ENCODE results near the gene PMVK. TPM values are rescaled to one million over a fixed set of nuclear protein-coding genes. Genes with fewer than 3 reads are reported as not detected.

PMVK gene
- total RNA-seq, 1 experiment from 2014 or later = 24.0 TPM

GRCh38 chr1:154926201-154926600, 10.3 kb downstream of the PMVK start:
- Histone ChIP-seq H3K36me3 (ENCODE audit: control insufficient read depth in 1 of 2, insufficient read depth in 2 of 2, low read length in 2 of 2) (peaks cover 0 to 3% of the 10 kb centered on the region in 2 experiments; a peak in 1 of 4 replicates), H3K4me2 (ENCODE audit: low read length) (no peak overlapping the region), H3K9ac (ENCODE audit: low read length) (no peak overlapping the region), H3K9me2 (ENCODE audit: insufficient read depth) (no peaks in the 10 kb centered on the region), H3K27me3 (ENCODE audit: insufficient read depth, low read length) (no peaks in the 10 kb centered on the region), H3K4me1 (ENCODE audit: control insufficient read depth in 1 of 2, insufficient read depth in 2 of 2, low read length in 2 of 2) (no peaks in the 10 kb centered on the region), H3K9me3 (ENCODE audit: control insufficient read depth in 1 of 2, insufficient read depth in 1 of 2, low read depth in 1 of 2, low read length in 2 of 2) (no peaks in the 10 kb centered on the region), H2AFZ (ENCODE audit: low read depth, low read length, poor library complexity, severe bottlenecking) (no peak overlapping the region), H3K79me2 (ENCODE audit: insufficient read depth, low read length) (no peaks in the 10 kb centered on the region), H4K20me1 (ENCODE audit: insufficient read depth) (no peaks in the 10 kb centered on the region), H3K27ac (ENCODE audit: low read depth, low read length) (no peak overlapping the region), H3K4me3 (replicated peaks in 1 of 2; ENCODE audit: low read depth in 1 of 2, low read length in 2 of 2) (no peak overlapping the region)
- no TSS peak for BruUV-seq (replicated peaks)
- intact Hi-C loops (cut with micrococcal nuclease) = no loop called here
- TF ChIP-seq ELF1 (IDR thresholded peaks at IDR 0.05; ENCODE audit: borderline replicate concordance, low read depth) = no peak
- no peak for TF ChIP-seq TCF7L2 (IDR thresholded peaks at IDR 0.05; ENCODE audit: borderline replicate concordance, extremely low read depth, insufficient read depth, insufficient read length)
- TF ChIP-seq RAD21 (IDR thresholded peaks at IDR 0.05; ENCODE audit: low read depth) = no peak
- no peak for TF ChIP-seq JUND (IDR thresholded peaks at IDR 0.05)
- TF ChIP-seq EZH2 (IDR thresholded peaks at IDR 0.05) = no peak
- no peak for TF ChIP-seq EGR1 (IDR thresholded peaks at IDR 0.05; ENCODE audit: low read depth)
- TF ChIP-seq SRF (IDR thresholded peaks at IDR 0.05; ENCODE audit: low read depth) = no peak
- no peak for TF ChIP-seq MAX (IDR thresholded peaks at IDR 0.05)
- no peak for TF ChIP-seq EZH2phosphoT487 (IDR thresholded peaks at IDR 0.05; ENCODE audit: borderline replicate concordance)
- no peak for TF ChIP-seq SIN3A (IDR thresholded peaks at IDR 0.05; ENCODE audit: low read depth)
- TF ChIP-seq ZNF274 (IDR thresholded peaks at IDR 0.05; ENCODE audit: low read depth, low read length) = no peak
- no peak for TF ChIP-seq ZBTB33 (IDR thresholded peaks at IDR 0.05; ENCODE audit: extremely low read depth, insufficient replicate concordance, low read length)
- no peak for TF ChIP-seq POLR2A (IDR thresholded peaks at IDR 0.05; ENCODE audit: borderline replicate concordance, extremely low read depth, insufficient read depth, insufficient read length)
- ChIA-PET RAD21 (ENCODE audit: low non-redundant PET in 1 of 2, low total read pairs in 2 of 2, uncharacterized antibody in 2 of 2, unreplicated experiment in 2 of 2) (no interaction called here), CTCF (no interaction called here), POLR2A (no interaction called here)
- no peak for ATAC-seq
- DNase-seq (ENCODE audit: low read depth, low spot score) = no peak

Measured in HCT116 (cell line).